Sigmoid colon (tissue), 4 donors: Measurements from ENCODE around the gene GSTA4.

ENCODE experiments used
- EP300 ChIP-seq, 4 donors: sonication (generic); formaldehyde crosslinking; IDR thresholded peaks; one replicate each; pipeline ENCODE4 v1.6.1; 2017; ENCODE audit warnings: antibody characterized with exemption in 4 of 4
- POLR2A ChIP-seq, 2 donors: fragments of 450-650 bp; IDR thresholded peaks; one replicate each; pipeline ENCODE4 v1.6.1; 2016; ENCODE audit warnings: antibody characterized with exemption in 2 of 2, mild to moderate bottlenecking in 2 of 2, moderate library complexity in 2 of 2
- TF ChIP-seq, protein P1 (sequence below), 4 experiments: fragments of 450-650 bp in 3 of 4; fragments of 200-600 bp in 1 of 4; IDR thresholded peaks; one replicate each; pipeline ENCODE4 v1.5.1; 2016 to 2019; ENCODE audit warnings: antibody characterized with exemption in 4 of 4, mild to moderate bottlenecking in 3 of 4, moderate library complexity in 2 of 4

DNA sequence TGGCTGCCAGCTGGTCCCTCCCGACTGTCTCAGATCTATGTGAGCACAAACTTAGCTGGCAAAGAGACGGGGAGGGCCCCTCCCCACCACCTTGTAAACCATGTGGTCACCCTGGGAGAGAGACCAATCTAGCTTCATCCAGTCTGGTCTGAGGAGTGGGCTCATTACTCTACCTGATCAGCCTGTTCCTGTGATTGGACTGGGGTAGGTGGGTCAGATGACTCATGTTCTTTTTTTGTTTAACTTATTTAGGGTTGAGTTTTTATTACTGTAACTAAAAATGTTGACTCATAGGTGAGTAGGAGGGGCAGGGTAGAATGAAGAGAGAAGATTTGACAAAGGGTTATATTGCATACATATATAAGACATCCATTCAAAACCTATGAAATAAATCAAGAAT, 4.7 kb downstream of the GSTA4 start:
- TF ChIP-seq POLR2A (IDR thresholded peaks at IDR 0.05) (no peak), EP300 (IDR thresholded peaks at IDR 0.05) (no peak)
- TF ChIP-seq, protein P1, sequence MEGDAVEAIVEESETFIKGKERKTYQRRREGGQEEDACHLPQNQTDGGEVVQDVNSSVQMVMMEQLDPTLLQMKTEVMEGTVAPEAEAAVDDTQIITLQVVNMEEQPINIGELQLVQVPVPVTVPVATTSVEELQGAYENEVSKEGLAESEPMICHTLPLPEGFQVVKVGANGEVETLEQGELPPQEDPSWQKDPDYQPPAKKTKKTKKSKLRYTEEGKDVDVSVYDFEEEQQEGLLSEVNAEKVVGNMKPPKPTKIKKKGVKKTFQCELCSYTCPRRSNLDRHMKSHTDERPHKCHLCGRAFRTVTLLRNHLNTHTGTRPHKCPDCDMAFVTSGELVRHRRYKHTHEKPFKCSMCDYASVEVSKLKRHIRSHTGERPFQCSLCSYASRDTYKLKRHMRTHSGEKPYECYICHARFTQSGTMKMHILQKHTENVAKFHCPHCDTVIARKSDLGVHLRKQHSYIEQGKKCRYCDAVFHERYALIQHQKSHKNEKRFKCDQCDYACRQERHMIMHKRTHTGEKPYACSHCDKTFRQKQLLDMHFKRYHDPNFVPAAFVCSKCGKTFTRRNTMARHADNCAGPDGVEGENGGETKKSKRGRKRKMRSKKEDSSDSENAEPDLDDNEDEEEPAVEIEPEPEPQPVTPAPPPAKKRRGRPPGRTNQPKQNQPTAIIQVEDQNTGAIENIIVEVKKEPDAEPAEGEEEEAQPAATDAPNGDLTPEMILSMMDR (IDR thresholded peaks at IDR 0.05), result no peak
